RCC 7860 (cell line): ENCODE measurements around the gene LPCAT1.
"Not testable (repeated sequence)": the region's sequence is repeated elsewhere in the genome, so short reads cannot be mapped to it uniquely, and the experiment has no call there.

Experiments used
- DNase-seq: peaks from one replicate; pipeline ENCODE4 v3.0.0-alpha.2; 2015; ENCODE audit warnings: low spot score
- FAIRE-seq: peaks from 2 replicates; lab custom pipeline; 2012; peaks lifted over from hg19 to GRCh38; lab: Jason Lieb, UNC

LPCAT1 gene

DNA sequence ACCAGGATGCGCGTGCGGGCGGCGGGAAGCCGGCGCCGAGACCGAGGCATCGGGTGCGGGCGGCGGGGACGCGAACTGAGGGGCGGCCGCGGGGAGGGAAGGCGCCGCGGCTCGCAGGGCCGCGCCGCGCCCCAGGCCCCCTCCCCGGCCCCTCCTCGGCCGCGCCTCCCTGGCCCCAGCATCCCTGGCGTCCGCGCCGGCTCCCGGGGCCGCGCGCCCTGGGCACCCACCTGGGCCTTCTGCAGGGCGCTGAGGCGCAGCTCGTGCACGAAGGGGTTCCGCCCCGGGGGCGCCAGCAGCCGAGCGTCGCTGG, 324 bp downstream of the LPCAT1 start:
- FAIRE-seq (no peak), DNase-seq (no peak)

DNA sequence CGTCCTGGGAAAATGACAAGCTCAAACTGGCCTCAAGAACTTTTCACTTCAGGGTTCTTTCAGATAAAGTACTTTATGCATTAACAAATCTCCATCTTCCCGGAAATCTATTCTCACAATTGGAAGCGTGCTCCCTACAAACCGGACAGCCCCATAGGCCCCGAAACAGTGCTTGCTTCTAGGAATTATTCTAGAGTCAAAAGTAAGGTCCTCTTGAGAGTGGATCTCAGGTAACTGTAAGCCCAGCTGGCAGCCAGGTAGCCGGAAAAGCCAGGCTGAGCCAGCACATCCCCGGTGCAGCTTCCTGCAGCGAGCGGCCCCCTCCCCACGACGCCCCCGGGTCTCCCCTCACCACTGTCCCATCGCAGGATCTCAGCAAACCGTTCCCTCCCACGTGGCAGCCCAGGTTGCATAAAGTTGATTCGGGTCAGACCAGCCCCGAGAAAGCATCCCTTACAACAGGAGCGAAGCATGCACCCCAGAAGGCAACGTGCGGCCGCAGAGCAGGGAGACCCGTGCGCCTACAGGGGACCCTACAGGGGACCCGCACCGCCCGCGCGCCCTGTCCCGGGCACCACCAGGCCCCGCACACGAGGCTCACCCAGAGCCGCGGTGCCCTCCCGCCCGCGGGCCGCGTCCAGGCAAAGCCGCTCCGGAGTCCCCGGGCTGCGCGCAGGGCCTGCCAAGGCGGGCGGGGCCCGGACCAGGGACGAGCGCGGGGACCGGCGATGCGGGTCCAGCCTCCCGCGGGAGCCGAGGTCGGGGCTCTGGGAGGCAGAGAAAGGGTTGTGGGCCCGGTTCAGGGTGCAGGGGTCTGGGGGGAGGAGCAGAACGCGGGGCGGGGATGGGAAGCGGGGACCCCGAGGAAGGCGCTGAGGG, 920 bp downstream of the LPCAT1 start:
- DNase-seq (no peak), FAIRE-seq (no peak)

DNA sequence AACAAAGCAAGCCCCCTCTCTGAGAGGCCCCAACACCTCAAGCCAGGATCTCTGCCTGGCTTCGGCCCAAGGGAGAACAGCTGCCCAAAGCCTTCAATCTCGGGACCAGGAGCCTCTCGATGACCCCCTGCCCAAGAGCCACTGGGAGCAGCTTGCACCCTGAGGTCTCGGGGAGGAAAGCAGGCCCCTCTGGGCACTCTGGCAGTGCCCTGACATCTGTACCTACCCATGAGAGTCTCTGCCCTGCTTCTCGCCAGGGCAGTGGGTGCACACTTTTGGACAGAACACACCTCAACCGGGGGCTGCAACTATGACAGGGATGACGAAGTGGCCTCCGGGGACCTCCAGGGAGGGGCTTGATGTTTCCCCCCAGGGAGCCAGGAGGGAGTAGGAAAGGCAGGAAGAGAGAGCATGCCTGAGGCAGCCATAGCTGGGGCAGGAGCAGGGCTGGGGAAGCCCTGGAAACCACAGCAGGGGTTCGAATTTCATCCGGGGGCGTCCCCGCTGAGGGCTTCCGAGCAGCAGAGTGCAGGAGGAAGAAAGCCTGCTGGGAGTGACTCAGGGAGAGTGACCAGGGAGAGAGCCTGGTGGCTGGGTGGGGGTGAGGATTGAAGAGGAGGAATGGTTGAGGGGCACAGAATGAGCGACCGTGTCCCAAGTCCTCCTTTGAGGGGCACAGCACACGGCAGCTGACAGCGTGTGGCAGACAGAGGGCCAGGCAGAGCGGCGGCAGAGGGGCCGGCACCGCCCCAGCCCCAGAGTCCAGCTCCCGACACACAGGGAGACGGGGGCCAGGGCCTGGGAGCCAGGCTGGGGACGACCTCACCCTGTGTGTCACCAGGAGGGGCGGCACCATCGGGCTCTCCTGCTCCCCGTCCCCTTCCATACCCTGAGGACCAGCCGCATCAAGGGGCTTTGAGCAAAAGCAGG, 1.8 kb downstream of the LPCAT1 start:
- FAIRE-seq, result peak; percentile 88
- DNase-seq, result peak; percentile 83

DNA sequence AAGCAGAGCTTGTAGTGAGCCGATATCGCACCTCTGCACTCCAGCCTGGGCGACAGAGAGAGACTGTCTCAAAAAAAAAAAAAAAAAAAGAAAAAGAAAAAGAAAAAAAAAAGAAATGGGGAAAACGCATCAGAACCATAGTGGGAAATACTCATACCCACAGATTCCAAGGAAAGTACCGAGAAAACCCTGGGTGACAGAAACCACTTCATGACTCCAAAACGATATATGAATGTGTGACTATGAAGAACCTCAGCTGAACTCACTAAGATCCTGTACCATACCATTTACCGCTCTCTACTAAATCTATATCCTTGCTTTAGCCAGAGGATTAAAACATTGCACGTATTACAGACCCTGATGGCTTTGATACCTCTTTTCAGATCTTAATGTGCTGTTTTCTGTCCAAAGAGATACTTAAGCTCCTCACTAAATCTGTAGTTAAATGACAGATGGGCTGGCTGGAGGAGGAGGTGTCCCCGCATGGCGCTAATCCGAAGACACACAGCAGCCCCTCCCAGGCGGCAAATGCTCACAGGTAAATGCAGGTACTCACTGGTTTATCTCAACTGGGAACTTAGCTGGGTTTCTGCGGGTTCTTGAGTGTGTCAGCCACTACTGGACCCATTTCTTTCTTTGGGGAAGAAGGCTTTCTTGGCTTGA, 2.8 kb downstream of the LPCAT1 start:
- DNase-seq (no peak), FAIRE-seq (no peak)

DNA sequence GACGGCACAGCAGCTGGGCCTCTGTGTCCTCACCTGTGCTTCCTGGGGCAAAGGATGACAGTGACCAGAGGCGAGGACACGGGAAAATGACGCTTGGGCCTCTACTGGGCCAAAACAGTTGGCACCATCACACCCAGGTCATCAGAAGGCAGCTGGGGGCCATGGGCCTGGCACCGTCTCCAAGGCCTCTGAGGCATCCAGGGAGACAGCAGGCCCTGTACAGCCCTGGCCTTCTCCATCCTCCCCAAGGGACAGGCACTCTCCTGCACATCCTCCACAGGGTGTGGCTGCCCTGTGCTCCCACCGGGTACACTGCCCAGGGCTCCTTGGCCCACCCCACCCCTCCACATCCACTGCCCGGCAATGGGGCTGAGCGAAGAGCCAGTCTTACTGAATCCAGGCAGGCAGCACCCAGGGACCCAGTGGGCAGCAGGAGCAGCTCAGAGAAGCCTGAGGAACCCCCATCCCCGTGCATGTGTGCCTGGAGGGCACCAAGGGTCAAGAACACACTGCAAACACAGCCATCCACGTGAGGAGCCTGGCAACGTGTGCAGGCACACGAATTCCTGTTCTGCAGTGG, 4.0 kb downstream of the LPCAT1 start:
- DNase-seq, result no peak
- no peak for FAIRE-seq

DNA sequence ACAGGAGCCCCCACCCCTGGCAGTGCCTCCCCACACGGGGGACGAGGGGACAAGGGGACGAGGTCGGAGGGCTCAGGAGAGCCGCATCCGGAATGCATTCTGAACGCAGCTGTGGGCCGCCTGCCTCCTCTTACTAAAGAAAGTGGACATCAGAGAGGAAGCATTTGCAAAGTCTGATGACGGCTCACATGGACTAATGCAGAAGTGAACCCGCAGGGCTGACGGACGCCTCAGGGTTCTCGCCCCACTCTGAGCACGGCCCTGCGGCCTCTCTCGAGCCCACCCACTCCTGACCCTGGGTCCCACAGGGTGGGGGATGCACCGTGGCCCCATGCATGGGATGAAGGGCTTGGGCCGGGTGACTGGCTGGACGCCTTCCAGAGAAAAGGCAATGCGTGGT, 5.9 kb downstream of the LPCAT1 start:
- DNase-seq (no peak), FAIRE-seq (no peak)

DNA sequence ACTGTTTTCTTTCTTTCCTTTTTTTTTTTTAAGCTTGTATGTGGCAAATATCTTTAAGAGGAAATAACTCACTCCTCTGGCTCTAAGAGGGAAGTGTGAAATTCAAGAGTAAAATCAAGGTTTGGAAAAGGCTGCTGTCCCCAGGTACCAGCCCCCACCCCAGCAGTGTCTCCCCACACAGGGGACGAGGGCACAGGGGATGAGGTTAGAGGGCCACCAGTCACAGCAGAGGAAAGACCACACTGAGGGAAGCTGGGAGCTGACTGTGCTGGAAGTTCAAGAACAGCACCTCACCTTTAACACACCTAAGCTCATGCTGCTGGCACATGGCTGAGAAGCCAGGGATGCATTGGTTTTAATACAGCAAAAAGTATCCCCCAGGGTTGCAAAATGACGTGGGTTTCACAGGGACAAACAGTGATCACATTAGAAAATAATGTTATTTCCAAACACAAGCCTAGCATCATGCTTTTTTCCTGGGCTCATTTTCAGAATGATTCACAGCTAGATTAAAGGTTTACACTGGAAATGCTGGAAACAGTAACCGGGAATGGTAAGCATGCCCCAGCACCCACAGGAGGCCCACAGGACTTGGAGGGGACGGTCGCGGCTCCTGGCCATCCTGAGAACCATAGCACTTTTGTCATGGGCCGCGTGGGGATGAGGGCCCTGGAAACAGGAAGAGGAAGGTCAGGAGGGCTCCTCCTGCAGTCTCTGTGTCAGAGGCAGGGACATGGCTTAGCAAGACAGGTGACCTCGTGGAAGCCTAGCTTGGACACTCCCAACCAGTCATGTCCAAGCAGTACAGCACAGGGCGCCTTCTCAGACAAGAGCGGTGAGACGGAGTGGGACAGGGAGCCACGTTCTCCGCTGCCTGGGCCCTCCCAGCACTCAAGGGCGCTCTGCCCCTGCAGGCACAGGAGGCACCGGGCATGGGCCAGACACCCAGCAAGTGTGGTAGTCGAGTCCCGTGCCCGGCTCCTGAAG, 6.9 kb downstream of the LPCAT1 start:
- FAIRE-seq (peak; percentile 77), DNase-seq (peak; percentile 82)

DNA sequence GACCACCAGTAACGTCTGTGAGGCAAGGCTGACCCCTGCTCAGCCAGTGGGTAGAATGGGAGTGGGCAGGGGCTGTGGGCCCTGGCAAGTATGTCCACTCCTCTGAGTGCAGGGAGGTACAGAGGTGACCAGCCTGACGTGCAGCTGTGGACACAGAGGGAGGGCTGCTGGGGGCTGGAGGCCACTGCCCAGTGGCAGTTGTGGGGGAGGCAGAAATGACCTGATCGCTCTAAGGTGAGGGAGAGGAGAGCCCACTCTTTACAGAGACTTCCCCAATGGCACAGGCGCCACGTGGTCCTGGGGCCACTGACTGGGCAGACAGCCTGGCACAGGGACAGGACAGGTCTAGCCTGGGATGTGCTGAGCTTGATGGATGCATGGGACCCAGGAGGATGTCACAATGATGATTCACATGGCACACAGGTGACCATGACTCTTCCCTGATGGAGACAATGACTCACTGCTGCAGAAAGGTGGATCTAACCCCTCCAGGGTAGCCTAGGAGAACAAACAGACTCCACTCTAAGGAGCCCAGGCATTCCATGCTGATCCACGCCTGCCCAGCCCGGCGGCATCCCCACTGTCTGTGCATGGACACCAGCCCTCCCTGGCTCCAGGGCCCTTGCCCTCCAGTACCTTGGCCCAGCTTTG, 7.7 kb downstream of the LPCAT1 start:
- peak; percentile 86 for FAIRE-seq

DNA sequence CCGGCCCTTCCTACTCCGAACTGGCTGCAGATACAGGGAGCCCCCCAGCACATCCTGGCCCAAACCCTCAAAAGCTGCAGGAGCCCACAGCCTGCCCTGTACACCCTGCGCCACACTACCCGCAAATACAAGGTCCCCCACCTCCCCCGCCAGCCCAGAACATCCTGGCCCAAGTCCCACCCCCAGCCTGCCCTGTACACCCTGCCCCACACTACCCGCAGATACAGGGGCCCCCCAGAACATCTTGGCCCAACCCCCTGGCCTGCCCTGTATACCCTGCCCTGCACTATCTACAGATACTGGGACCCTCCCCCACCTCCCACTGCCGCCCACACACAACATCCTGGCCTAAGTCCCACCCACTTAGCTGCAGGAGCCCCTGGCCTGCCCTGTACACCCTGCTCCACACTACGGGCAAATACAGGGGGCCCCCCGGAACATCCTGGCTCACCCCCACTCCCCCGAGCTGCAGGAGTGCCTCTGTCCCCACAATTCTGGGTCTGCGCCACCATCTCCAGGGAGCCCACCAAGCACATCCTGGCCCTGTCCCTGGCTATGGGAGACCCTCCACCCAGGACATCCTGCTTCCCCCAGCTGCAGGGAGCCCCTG, 8.3 kb downstream of the LPCAT1 start:
- FAIRE-seq (no peak), DNase-seq (no peak)

More for the DNA sequence above, 7.7 kb downstream of the LPCAT1 start:
- peak; percentile 98 for DNase-seq

DNA sequence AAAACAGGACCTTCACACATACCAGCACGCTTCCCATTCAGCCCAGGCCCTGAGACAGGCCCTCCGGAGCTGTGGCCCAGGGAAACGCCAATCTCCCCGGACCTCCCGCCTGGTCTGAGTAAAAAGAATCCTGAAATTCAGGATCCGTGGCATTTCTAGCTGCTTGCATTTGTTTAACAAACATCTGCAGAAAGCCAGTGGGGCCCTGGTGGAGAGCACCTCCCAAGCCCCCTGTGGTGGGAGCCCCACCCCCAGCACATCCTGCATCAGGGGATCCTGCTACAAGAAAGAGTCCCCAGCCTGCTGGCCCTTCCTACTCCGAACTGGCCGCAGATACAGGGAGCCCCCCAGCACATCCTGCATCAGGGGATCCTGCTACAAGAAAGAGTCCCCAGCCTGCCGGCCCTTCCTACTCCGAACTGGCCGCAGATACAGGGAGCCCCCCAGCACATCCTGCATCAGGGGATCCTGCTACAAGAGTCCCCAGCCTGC, 8.9 kb downstream of the LPCAT1 start:
- not testable (repeated sequence) for DNase-seq, FAIRE-seq

DNA sequence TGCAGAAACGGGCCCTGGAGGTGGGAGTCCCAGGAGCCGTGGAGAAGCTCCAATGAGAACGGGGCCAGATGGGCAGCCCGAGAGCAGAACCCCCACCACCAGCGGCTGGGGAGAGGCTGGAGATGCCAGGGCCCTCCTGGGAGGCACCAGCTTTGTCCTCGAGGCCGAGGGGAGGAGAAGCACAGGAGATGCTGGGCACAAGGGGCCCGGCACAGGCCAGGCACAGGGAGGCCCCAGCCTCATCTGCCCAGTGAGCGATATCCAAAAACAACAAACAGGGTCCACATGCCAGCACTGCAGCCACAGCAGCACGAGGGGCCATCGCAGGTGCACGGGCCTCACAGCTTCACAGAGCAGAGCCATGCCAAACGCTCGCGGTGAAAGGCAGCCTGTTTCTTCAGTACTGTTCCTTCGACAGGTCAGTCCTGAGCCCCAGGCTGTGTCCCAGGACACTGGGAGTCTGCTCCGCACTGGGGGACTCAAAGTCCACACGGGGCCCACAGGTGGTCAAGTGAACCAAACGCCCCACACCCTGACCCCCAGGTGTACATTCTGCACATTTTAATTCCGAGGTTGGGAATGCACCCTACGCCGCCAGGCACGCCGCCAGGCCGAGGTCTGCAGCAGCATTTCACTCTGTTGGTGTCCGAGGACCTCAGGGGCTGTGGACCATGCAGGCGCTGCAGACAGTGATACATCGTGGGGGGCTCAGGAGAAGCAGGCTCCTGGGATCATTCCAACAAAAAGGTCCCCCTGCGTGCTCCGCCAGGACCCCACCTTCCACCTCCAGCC, 9.5 kb downstream of the LPCAT1 start:
- no peak for FAIRE-seq
- DNase-seq, result no peak

DNA sequence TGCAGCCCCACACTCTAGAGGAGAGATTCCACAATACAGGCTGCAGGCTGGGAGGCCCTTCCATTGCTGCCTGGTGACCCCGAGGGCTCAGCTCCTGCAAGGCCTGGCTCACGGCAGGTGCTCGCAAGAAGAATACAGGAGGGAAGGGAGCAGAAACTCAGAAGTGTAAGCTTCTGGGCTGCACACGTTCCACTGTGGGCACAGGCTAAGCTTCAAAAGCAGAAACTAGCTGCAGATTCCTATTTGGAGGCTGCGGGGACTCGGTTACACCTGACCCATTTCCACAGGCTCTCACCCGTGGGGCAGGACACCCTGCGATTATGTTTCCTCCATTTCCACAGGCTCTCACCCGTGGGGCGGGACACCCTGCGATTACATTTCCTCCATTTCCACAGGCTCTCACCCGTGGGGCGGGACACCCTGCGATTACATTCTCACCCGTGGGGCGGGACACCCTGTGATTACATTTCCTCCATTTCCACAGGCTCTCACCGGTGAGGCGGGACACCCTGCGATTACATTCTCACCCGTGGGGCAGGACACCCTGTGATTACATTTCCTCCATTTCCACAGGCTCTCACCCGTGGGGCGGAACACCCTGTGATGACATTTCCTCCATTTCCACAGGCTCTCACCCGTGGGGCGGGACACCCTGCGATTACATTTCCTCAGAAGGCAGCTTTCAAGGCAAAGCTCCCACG, 10.3 kb downstream of the LPCAT1 start:
- DNase-seq (no peak), FAIRE-seq (no peak)

DNA sequence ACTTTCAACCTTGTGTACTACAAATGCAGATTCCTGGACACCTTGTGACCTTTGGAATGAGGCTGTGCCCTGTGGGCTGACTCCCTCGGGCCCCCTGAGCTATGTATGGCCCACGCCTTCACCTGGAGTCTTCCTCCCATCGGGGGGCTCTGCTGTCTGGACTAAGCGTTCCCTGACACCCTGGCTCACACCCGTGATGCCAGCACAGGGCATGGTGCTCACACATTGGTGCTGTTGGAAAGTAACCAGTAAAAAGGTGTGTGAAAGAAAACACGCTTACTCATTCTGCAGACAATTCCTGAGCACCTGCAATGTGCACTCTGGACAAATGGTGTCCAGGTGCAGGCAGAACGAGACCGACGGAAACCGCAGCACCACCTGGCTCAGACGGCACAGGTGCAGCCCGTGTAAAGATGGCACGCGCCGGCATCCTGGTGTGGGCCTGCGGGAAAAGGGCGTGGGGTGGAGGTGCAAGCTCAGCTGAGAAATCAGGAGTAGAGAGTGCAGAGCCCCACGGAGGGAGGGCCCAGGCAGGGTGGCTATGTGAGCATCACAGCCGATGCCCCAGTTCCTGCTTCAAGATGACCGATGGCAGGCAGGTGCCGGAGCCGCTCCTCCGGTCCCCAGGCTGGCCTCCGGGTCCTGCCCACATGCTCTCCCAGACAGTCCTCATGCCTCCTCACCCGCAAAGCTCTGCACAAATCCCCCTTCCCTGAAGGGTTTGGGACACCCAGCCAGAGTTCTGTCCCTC, 11.0 kb downstream of the LPCAT1 start:
- DNase-seq (no peak), FAIRE-seq (no peak)

DNA sequence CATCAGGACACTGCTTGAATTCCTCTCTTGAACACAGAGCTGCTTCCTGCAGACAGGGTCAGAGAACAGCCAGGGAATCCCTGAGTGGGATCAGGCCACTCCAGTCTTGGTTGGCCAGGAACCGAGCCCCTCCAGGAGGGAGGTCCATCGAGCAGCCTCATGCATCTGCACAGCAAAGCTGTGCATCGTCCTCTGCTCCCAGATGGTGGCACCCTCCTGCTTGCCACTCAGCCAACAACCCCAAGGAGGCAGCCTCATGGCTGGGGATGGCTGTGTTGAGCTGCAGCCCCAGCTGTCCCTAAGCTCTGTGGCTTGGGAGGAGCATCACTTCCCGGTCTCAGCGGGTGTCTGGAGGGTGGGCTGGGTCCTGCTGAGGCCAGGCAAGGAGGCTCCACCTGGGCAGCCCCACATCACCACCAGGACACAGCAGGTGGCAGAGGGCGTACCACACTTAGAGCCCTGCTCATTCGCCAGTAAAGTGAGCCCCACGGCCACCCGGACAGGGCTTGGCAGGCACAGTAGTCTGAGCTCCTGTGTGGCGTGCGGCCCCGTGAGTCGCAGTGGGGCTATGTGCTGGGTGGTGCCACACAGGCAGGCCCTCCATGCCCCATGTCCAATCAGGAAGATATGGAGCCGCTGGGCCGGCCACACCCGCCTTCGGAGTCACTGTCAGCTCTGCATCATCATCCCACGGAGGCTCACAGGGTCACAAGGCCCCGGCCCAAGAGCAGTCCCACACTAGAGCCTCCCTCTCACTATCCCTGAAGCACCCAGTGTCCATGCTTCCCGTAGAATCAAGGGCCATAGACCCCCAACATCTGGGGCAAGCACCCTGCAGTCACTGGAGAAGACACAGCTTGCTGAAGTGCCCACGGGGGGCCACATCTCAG, 11.9 kb downstream of the LPCAT1 start:
- peak; percentile 55 for FAIRE-seq
- DNase-seq, result peak; percentile 80

DNA sequence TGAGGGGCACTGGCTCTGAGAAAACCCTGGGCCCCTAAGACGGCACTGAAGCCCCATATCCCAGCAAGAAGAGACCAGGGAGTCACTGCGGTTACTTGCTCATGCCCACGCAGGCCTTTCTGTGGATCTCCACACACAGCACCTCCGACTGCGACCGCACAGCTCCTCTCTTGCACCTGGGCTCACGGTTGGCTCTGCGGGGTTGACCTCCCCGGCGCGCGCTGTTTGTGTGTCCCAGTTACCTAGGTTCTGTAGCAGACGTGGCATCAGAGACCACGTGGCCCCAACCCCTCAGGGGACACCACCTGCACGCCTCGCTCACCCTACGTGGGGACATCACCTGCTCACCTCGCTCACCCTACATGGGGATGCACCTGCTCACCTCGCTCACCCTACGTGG, 12.7 kb downstream of the LPCAT1 start:
- FAIRE-seq (no peak), DNase-seq (no peak)

DNA sequence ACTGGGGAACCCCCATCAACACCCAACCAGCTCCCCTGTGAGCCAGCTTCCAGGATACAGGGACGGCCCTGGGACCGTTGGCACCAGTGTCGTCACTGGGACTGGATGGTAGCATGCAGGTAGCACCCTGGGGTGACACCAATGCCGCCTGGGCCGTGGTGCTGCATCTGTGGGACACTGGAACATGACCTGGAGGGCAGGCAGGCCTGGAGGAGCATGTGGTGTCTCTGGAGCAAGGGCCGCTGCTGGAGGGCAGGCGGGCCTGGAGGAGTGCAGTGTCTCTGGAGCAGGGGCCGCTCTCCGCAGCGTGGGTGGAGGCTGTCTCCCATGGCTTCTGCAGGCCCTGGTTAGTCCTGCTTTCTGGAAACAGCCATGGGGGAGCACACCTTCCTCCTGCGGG, 13.1 kb downstream of the LPCAT1 start:
- FAIRE-seq (no peak), DNase-seq (no peak)
